ENCODE measurements around the gene NRP1.

DNA sequence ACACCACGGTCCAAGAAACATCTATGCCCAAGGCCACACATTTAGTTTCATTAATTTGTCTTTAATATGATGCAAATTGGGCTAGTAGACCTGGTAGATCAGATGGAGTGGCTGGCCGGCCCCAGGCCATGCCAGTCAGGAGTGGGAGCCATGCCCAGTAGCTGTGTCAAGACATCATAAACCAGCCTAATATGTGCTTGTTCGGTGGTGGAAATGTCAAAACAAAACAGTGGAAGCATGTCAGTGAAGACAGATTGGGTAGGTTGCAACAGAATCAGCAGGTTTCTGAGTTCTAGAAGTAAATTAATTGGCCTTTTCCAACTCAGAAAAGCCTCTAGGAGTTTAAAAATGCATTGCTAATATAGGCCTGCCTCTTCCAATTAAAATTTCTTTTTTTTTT is 124.7 kb downstream of the NRP1 start:
- TF ChIP-seq, protein P1, sequence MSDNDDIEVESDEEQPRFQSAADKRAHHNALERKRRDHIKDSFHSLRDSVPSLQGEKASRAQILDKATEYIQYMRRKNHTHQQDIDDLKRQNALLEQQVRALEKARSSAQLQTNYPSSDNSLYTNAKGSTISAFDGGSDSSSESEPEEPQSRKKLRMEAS (IDR thresholded peaks at IDR 0.05) = no peak
- TF ChIP-seq TAF1 (IDR thresholded peaks at IDR 0.05; ENCODE audit: low read depth) (no peak), RAD21 (IDR thresholded peaks at IDR 0.05; ENCODE audit: low read depth) (no peak), REST (IDR thresholded peaks at IDR 0.05; ENCODE audit: low read depth) (no peak), TEAD4 (IDR thresholded peaks at IDR 0.05) (no peak), EGR1 (IDR thresholded peaks at IDR 0.05) (no peak), FOXM1 (IDR thresholded peaks at IDR 0.05; ENCODE audit: borderline replicate concordance, low read depth) (no peak), CEBPB (IDR thresholded peaks at IDR 0.05) (no peak), CREB1 (IDR thresholded peaks at IDR 0.05; ENCODE audit: low read depth) (no peak), EP300 (IDR thresholded peaks at IDR 0.05; ENCODE audit: borderline replicate concordance) (no peak), TCF12 (IDR thresholded peaks at IDR 0.05; ENCODE audit: low read depth) (no peak), NFIC (IDR thresholded peaks at IDR 0.05) (no peak), YY1 (IDR thresholded peaks at IDR 0.05; ENCODE audit: low read depth) (no peak)
- TF ChIP-seq, protein P2, sequence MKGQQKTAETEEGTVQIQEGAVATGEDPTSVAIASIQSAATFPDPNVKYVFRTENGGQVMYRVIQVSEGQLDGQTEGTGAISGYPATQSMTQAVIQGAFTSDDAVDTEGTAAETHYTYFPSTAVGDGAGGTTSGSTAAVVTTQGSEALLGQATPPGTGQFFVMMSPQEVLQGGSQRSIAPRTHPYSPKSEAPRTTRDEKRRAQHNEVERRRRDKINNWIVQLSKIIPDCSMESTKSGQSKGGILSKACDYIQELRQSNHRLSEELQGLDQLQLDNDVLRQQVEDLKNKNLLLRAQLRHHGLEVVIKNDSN (IDR thresholded peaks at IDR 0.05) = no peak
